K562 (cell line): Measurements from ENCODE around the gene FIG4.
"Not testable (repeated sequence)": the region's sequence is repeated elsewhere in the genome, so short reads cannot be mapped to it uniquely, and the experiment has no call there.

Source experiments
- EGR1 ChIP-seq: fragments of 450-650 bp; conservative IDR thresholded peaks from 2 replicates; pipeline ENCODE4 v1.6.1; 2017; ENCODE audit warnings: mild to moderate bottlenecking
- NR2C2 ChIP-seq, 2 experiments: fragments of 200-800 bp in 1 of 2; sonication (Bioruptor generic) in 1 of 2; sonication (generic) in 1 of 2; formaldehyde crosslinking in 1 of 2; IDR thresholded peaks; 2 replicates each; pipeline versions ENCODE4 v1.6.1 to v1.8.0; 2016 to 2022; ENCODE audit warnings: mild to moderate bottlenecking in 1 of 2, missing compliant biosample characterization in 1 of 2, missing genetic modification characterization in 1 of 2, missing genetic modification reagents in 1 of 2
- PHTF2 ChIP-seq: fragments of 250-450 bp; sonication (Bioruptor Pico); IDR thresholded peaks from 2 replicates; pipeline ENCODE4 v1.5.0; 2021; ENCODE audit warnings: mild to moderate bottlenecking

DNA sequence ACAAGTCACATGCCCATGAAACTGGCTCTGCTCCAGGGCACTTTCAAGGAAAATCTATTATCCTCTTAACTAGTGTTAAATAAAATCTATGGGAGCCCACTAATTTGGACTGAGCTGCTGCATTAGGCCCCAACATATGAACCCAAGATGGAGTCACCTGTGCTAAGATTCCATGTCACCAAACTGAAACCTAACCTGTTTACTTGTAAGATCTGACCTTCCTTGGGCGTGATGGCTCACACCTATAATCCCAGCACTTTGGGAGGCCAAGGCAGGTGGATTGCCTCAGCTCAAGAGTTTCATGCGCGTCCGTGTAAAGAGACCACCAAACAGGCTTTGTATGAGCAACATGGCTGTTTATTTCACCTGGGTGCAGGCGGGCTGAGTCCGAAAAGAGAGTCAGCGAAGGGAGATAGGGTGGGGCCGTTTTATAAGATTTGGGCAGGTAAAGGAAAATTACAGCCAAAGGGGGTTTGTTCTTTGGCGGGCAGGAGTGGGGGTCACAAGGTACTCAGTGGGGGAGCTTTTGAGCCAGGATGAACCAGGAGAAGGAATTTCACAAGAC is 164.5 kb downstream of the FIG4 start:
- not testable (repeated sequence) for TF ChIP-seq EGR1; NR2C2 (CRISPR knock-in tag; IDR thresholded peaks at IDR 0.05); NR2C2 (tag; IDR thresholded peaks at IDR 0.05); PHTF2 (CRISPR knock-in tag)
